Subcutaneous adipose tissue (tissue), 4 donors: ENCODE measurements around the gene ADGRE3. TPM values are rescaled to one million over a fixed set of nuclear protein-coding genes. Genes with fewer than 3 reads are reported as not detected.

Experiments
- CTCF ChIP-seq: fragments of 450-650 bp; IDR thresholded peaks from one replicate; pipeline ENCODE4 v1.5.1; 2016; ENCODE audit warnings: low read depth, mild to moderate bottlenecking, control low read depth, antibody characterized with exemption, moderate library complexity
- total RNA-seq, 4 donors: library from RNA; depleted of rRNA; stranded (reverse); fragments of >200 nt; gene quantifications; one replicate each; pipeline ENCODE4 v1.1.0, GENCODE V29; 2016

Gene ADGRE3
- total RNA-seq, 4 donors from 2014 or later: 0.34 to 0.38 TPM; not detected in 2

- TF ChIP-seq CTCF: no peak
Observed at GRCh38 chr19:14669940-14670339, 4.7 kb downstream of the ADGRE3 start.

- no peak for TF ChIP-seq CTCF
Observed at GRCh38 chr19:14661372-14661924, 13.2 kb downstream of the ADGRE3 start.

GRCh38 chr19:14659874-14660489 lies 14.7 kb downstream of the ADGRE3 start:
- no peak for TF ChIP-seq CTCF

GRCh38 chr19:14655726-14656125 lies 18.9 kb downstream of the ADGRE3 start:
- TF ChIP-seq CTCF: no peak

GRCh38 chr19:14654786-14655560 lies 19.7 kb downstream of the ADGRE3 start:
- no peak for TF ChIP-seq CTCF

GRCh38 chr19:14650161-14650560 lies 24.5 kb downstream of the ADGRE3 start:
- TF ChIP-seq CTCF: no peak

GRCh38 chr19:14649020-14649419 lies 25.6 kb downstream of the ADGRE3 start:
- no peak for TF ChIP-seq CTCF
